GM23248 (cell line): Measurements from ENCODE around the gene C1QB.

Experiments
- EZH2 ChIP-seq: fragments of 200-600 bp; sonication (generic); IDR thresholded peaks from 2 replicates; pipeline ENCODE4 v1.6.1; 2018; ENCODE audit warnings: antibody characterized with exemption, mild to moderate bottlenecking; ENCODE audit not compliant: insufficient read depth, poor library complexity, severe bottlenecking
- EZH2phosphoT487 ChIP-seq: fragments of 200-600 bp; sonication (generic); IDR thresholded peaks from 2 replicates; pipeline ENCODE4 v1.6.1; 2018; ENCODE audit warnings: antibody characterized with exemption, moderate library complexity, mild to moderate bottlenecking, low read depth; ENCODE audit not compliant: insufficient read depth

GRCh38 chr1:22616571-22616970 is 36.5 kb upstream of the C1QB start:
- TF ChIP-seq EZH2 = no peak
- no peak for TF ChIP-seq EZH2phosphoT487
